GM12878 (cell line): Measurements from ENCODE around the gene EVA1A. TPM values are rescaled to one million over a fixed set of nuclear protein-coding genes. Genes with fewer than 3 reads are reported as not detected.

Experiments used
- ATAC-seq: fragments of 200-7000 bp; cut with Tn5 transposase; 3 replicates; pipeline ENCODE4 v1.9.1; 2020; ENCODE audit warnings: mild to moderate bottlenecking, moderate library complexity
- BruUV-seq: library from RNA; stranded (reverse); fragments of 400-500 nt; replicated peaks from 2 replicates; lab custom pipeline; 2021; lab: Mats Ljungman, UMichigan
- CTCF ChIA-PET: fragments of 300-600 bp; sonication (Branson Sonifier 250); formaldehyde crosslinking; extraction: SDS; loops from one replicate; lab custom pipeline; 2021; ENCODE audit warnings: inconsistent platforms; lab: Yijun Ruan, JAX
- POLR2A ChIA-PET: fragments of 350-600 bp; formaldehyde crosslinking; extraction: SDS; loops from one replicate; lab custom pipeline; 2021; ENCODE audit warnings: inconsistent platforms; lab: Charles Lee
- RAD21 ChIA-PET: fragments of 300-600 bp; sonication (Branson Sonifier 250); formaldehyde crosslinking; loops from one replicate; lab custom pipeline; 2023; ENCODE audit warnings: antibody characterized with exemption; ENCODE audit not compliant: unreplicated experiment; lab: Charles Lee
- SMC1A ChIA-PET: fragments of 300-600 bp; sonication (Branson Sonifier 250); formaldehyde crosslinking; loops from one replicate; lab custom pipeline; 2023; ENCODE audit not compliant: unreplicated experiment, uncharacterized antibody; lab: Charles Lee
- DNase-seq: peaks from one replicate; pipeline ENCODE4 v3.0.0-alpha.2; 2011; ENCODE audit warnings: low read depth, low spot score
- FAIRE-seq: peaks from 3 replicates; lab custom pipeline; 2011; peaks lifted over from hg19 to GRCh38; lab: Jason Lieb, UNC
- H2AFZ ChIP-seq: 2 replicates; pipeline ENCODE4 v1.6.0; 2011; ENCODE audit warnings: low read depth, low read length, control low read depth; ENCODE audit not compliant: control insufficient read depth
- H3K27ac ChIP-seq: 2 replicates; pipeline ENCODE4 v1.5.1; 2011; ENCODE audit warnings: control low read depth; ENCODE audit not compliant: control insufficient read depth, insufficient read depth
- H3K27me3 ChIP-seq, 2 experiments: replicated peaks in 1 of 2; 2 replicates each; pipeline versions ENCODE4 v1.6.0 to v1.6.1; 2011; ENCODE audit warnings: low read length in 1 of 2; ENCODE audit not compliant: control insufficient read depth in 2 of 2, insufficient read depth in 2 of 2
- H3K36me3 ChIP-seq, 2 experiments: 2 replicates each; pipeline ENCODE4 v1.5.1; 2011; ENCODE audit warnings: low read length in 1 of 2; ENCODE audit not compliant: control insufficient read depth in 2 of 2, insufficient read depth in 2 of 2
- H3K4me1 ChIP-seq: 2 replicates; pipeline ENCODE4 v1.6.1; 2011; ENCODE audit warnings: mild to moderate bottlenecking, low read length, moderate library complexity, mixed read lengths; ENCODE audit not compliant: control insufficient read depth, insufficient read depth
- H3K4me2 ChIP-seq: 2 replicates; pipeline ENCODE4 v1.6.0; 2011; ENCODE audit warnings: control low read depth; ENCODE audit not compliant: control insufficient read depth, insufficient read depth
- H3K4me3 ChIP-seq: fragments of 200-600 bp; sonication (generic); 2 replicates; pipeline ENCODE4 v1.5.1; 2016
- H3K79me2 ChIP-seq: 2 replicates; pipeline ENCODE4 v1.6.0; 2011; ENCODE audit warnings: low read length; ENCODE audit not compliant: control insufficient read depth, insufficient read depth
- H3K9ac ChIP-seq: 2 replicates; pipeline ENCODE4 v1.8.0; 2011; ENCODE audit warnings: low read length, control low read depth, mixed read lengths; ENCODE audit not compliant: control insufficient read depth, insufficient read depth
- H3K9me3 ChIP-seq: replicated peaks from 3 replicates; pipeline ENCODE4 v1.5.1; 2011; ENCODE audit warnings: mild to moderate bottlenecking, low read length; ENCODE audit not compliant: control insufficient read depth, insufficient read depth
- H4K20me1 ChIP-seq: 2 replicates; pipeline ENCODE4 v1.6.0; 2011; ENCODE audit not compliant: control insufficient read depth, insufficient read depth
- BCLAF1 ChIP-seq: fragments of 450-650 bp; IDR thresholded peaks from 2 replicates; pipeline ENCODE4 v1.6.1; 2017; ENCODE audit warnings: antibody characterized with exemption, mild to moderate bottlenecking, moderate library complexity
- BRCA1 ChIP-seq: IDR thresholded peaks from 2 replicates; pipeline ENCODE4 v1.6.1; 2011; ENCODE audit warnings: low read depth, low read length, improper control_type of control experiment
- CEBPB ChIP-seq, 2 experiments: fragments of 150-350 bp in 1 of 2; IDR thresholded peaks; 2 replicates each; pipeline ENCODE4 v1.6.1; 2012 to 2014; ENCODE audit warnings: low read depth in 2 of 2, low read length in 2 of 2, borderline replicate concordance in 1 of 2, inconsistent platforms in 1 of 2
- ESRRA ChIP-seq: IDR thresholded peaks from 2 replicates; pipeline ENCODE4 v1.6.1; 2012; ENCODE audit warnings: mild to moderate bottlenecking, low read length, improper control_type of control experiment
- HDAC2 ChIP-seq: fragments of 200-600 bp; sonication (generic); IDR thresholded peaks from 2 replicates; pipeline ENCODE4 v1.6.1; 2017
- IKZF2 ChIP-seq, 2 experiments: fragments of 450-650 bp; IDR thresholded peaks; 2 replicates each; pipeline ENCODE4 v1.6.1; 2017; ENCODE audit warnings: mild to moderate bottlenecking in 2 of 2, moderate library complexity in 2 of 2
- MAX ChIP-seq: IDR thresholded peaks from 2 replicates; pipeline ENCODE4 v1.6.1; 2012; ENCODE audit warnings: low read depth, low read length, improper control_type of control experiment
- MEF2B ChIP-seq: fragments of 450-650 bp; IDR thresholded peaks from 2 replicates; pipeline ENCODE4 v1.6.1; 2018; ENCODE audit warnings: mild to moderate bottlenecking, moderate library complexity; ENCODE audit not compliant: partially characterized antibody, poor library complexity, severe bottlenecking
- MYB ChIP-seq: fragments of 150-350 bp; IDR thresholded peaks from 2 replicates; pipeline ENCODE4 v1.6.1; 2014; ENCODE audit warnings: mild to moderate bottlenecking, low read depth, low read length, borderline replicate concordance
- NFIC ChIP-seq: IDR thresholded peaks from 2 replicates; pipeline ENCODE4 v1.6.1; 2012; ENCODE audit warnings: low read depth, mild to moderate bottlenecking, inconsistent platforms, low read length, moderate library complexity
- PML ChIP-seq: IDR thresholded peaks from 2 replicates; pipeline ENCODE4 v1.6.1; 2012; ENCODE audit warnings: low read length, inconsistent platforms
- POLR2AphosphoS2 ChIP-seq: IDR thresholded peaks from 2 replicates; pipeline ENCODE4 v1.6.1; 2011; ENCODE audit warnings: low read depth, mild to moderate bottlenecking, low read length, improper control_type of control experiment, moderate library complexity
- YBX1 ChIP-seq: fragments of 450-650 bp; IDR thresholded peaks from 2 replicates; pipeline ENCODE4 v1.6.1; 2016; ENCODE audit warnings: antibody characterized with exemption
- ZBTB40 ChIP-seq: fragments of 450-650 bp; IDR thresholded peaks from 2 replicates; pipeline ENCODE4 v1.6.1; 2016; ENCODE audit warnings: mild to moderate bottlenecking, moderate library complexity, borderline replicate concordance
- WGBS: methylation state at CpG from one replicate; pipeline ENCODE4 v1.1.6; 2016; ENCODE audit warnings: low lambda C conversion rate; ENCODE audit not compliant: insufficient replicate concordance, insufficient coverage; ENCODE audit errors: missing lambda C conversion rate; 5-methylcytosine and 5-hydroxymethylcytosine counted together
- in situ Hi-C: fragments of 300-500 bp; cut with MboI; formaldehyde crosslinking; loops from 9 replicates; pipeline ENCODE4 v1.14.3; 2018; ENCODE audit warnings: mixed read lengths
- intact Hi-C: fragments of 100-400 bp; cut with micrococcal nuclease; formaldehyde crosslinking; loops from one replicate; pipeline ENCODE4 v1.14.2; 2022; ENCODE audit not compliant: unreplicated experiment
- polyA plus RNA-seq, 11 experiments: library from polyadenylated mRNA; depleted of rRNA in 4 of 11; unstranded in 6 of 11; stranded (reverse) in 5 of 11; fragments of >200 nt; fragmentation: Nextera tagmentation in 4 of 11; fragmentation: Illumina TruSeq in 1 of 11; extraction: Ambion mirVana in 4 of 11; extraction: Trizol in 1 of 11; gene quantifications; 1 replicate in 1 of 11; 2 replicates in 10 of 11; pipeline versions ENCODE4 v1.2.1 to v1.2.3, GENCODE V29; 2011 to 2016; ENCODE audit warnings: inconsistent platforms in 2 of 11, missing spikeins in 2 of 11, low read depth in 1 of 11
- total RNA-seq, 4 experiments: library from RNA; depleted of rRNA in 3 of 4; stranded (reverse); fragments of >200 nt in 3 of 4; fragmentation: Illumina TruSeq in 1 of 4; extraction: Trizol in 1 of 4; gene quantifications; 2 replicates each; pipeline versions ENCODE4 v1.2.1 to v1.2.3, GENCODE V29; 2013 to 2021

Gene EVA1A
- total and polyA plus RNA-seq, 10 of the 15 experiments (the other 5 are each of a cell fraction or from before 2014, with no cell fraction given): 0.13 to 1.0 (median 0.34) TPM; not detected in 5

- TF ChIP-seq CEBPB (IDR thresholded peaks at IDR 0.05; ENCODE audit: borderline replicate concordance in 1 of 2, low read depth in 2 of 2, low read length in 2 of 2): no peak
- TF ChIP-seq PML: no peak
- TF ChIP-seq BCLAF1: no peak
Observed at GRCh38 chr2:75538521-75539490, 21.9 kb downstream of the EVA1A start (continued).

GRCh38 chr2:75537658-75538057, 23.1 kb downstream of the EVA1A start:
- 37% methylated on average over 3 of the region's 3 CpGs for WGBS
- H3K9ac ChIP-seq: no peak overlapping the region
- H3K79me2 ChIP-seq: no peaks in the 10 kb centered on the region
- ChIA-PET SMC1A (interaction anchor here (1.8 kb wide), 1 partner anchor 10 kb away, joined by 4 read pairs; no protein-coding TSS in a partner anchor), CTCF (no interaction called here), POLR2A (no interaction called here), RAD21 (no interaction called here)
- no peak overlapping the region for H3K27ac ChIP-seq
- FAIRE-seq (no peak), DNase-seq (no peak), ATAC-seq (no peak)
- no peaks in the 10 kb centered on the region for H3K9me3 ChIP-seq
- in situ Hi-C loops (no loop called here), intact Hi-C loops (no loop called here)
- no peaks in the 10 kb centered on the region for H3K36me3 ChIP-seq
- BruUV-seq: no TSS peak
- H3K4me2 ChIP-seq: no peak overlapping the region
- H3K4me3 ChIP-seq: no peak overlapping the region
- no peaks in the 10 kb centered on the region for H4K20me1 ChIP-seq
- no peaks in the 10 kb centered on the region; a peak in 1 of 4 replicates for H3K27me3 ChIP-seq
- H3K4me1 ChIP-seq: no peaks in the 10 kb centered on the region
- H2AFZ ChIP-seq: no peak overlapping the region
- no peak for TF ChIP-seq POLR2AphosphoS2
- no peak for TF ChIP-seq YBX1
- no peak for TF ChIP-seq MEF2B
- no peak for TF ChIP-seq ZBTB40
- no peak for TF ChIP-seq BRCA1
- no peak for TF ChIP-seq MYB
- no peak for TF ChIP-seq ESRRA
- TF ChIP-seq HDAC2: no peak
- TF ChIP-seq MAX: no peak
- TF ChIP-seq IKZF2 (IDR thresholded peaks at IDR 0.05): no peak
- TF ChIP-seq NFIC: no peak
